CD4-positive, alpha-beta T cell treated with Interleukin-2 at 100 ng/mL for 4 hours (primary cell): ENCODE measurements around the gene APOBEC3F.
A peak's percentile ranks its signal among the peaks of the same experiment; 100 is the strongest.
"Not testable (repeated sequence)": the region's sequence is repeated elsewhere in the genome, so short reads cannot be mapped to it uniquely, and the experiment has no call there.

ENCODE experiments used
- DNase-seq: peaks from one replicate; pipeline ENCODE4 v3.0.0-alpha.2; 2020; ENCODE audit warnings: low spot score

Gene APOBEC3F

GRCh38 chr22:39040538-39041296 lies at the start of gene APOBEC3F:
Gene APOBEC3F, plus strand, starts transcription at chr22:39040864. Its CDS starts 97 bp downstream, at chr22:39040961.
- peak; percentile 87 for DNase-seq

GRCh38 chr22:38992871-38993371 lies 47.7 kb upstream of the APOBEC3F start:
- not testable (repeated sequence) for DNase-seq

GRCh38 chr22:38996105-38996504 lies 44.6 kb upstream of the APOBEC3F start:
- no peak for DNase-seq

- DNase-seq = no peak
These were observed 43.1 kb upstream of the APOBEC3F start for GRCh38 chr22:38997518-38997917.

DNA sequence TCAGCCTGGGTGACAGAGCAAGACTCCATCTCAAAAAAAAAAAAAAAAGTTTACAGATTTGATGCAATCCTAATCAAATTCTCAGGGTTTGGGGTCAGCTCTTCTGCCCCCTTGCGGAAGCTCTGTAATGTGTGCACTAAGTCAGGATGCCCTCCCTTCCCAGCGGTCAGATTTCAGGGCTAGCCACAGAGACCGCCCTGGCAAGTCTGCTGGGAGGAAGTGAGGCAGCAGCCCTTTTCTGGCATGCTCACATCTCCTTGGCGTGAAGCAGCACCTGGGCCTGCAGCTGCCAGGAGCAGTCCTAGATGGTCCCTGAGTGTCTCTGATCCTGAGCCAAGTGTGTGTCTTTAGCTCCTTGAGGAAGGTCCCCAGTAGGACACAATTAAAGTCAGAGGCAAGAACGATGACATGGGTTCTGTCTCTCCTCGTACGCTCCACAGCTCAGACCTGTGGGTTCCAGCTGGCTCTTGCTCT lies 37.5 kb upstream of the APOBEC3F start:
- DNase-seq = peak; percentile 87

DNA sequence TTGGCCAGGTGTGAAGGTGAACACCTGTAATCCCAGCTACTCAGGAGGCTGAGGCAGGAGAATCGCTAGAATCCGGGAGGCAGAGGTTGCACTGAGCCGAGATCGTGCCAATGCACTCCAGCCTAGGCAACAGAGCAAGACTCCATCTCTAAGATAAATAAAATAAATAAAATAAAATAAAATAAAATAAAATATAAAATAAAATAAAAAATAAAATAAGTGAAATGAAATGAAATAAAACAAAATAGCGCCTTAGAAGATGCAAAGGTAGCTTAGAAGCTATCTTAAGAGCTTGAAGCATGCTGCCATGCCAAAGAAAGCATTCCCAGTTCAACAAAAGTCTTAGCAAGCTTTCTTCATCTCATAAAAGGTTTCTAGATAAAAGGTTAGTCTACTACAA lies 33.5 kb upstream of the APOBEC3F start:
- no peak for DNase-seq

GRCh38 chr22:39008271-39008850 lies 32.3 kb upstream of the APOBEC3F start:
- not testable (repeated sequence) for DNase-seq

DNA sequence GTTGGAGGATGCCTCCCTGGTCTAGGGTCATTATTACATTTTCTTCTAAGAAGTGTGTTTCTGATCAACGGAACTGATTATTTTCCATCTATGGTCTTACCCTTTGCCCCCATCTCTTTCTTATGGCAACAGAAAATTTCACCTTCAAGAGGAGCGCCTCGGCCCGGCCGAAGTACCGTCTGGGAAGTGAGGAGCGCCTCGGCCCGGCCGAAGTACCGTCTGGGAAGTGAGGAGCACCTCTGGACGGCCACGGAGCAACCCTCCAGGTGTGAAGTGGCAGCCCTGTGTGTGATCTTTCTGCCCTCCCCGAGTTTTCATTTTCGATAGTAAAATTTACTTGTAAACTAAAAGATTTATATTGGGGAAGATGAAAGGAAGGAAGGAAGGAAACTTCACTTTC lies 29.7 kb upstream of the APOBEC3F start:
- DNase-seq = no peak

GRCh38 chr22:39012533-39013511 lies 27.8 kb upstream of the APOBEC3F start:
- DNase-seq = no peak

- not testable (repeated sequence) for DNase-seq
These were observed 27.1 kb upstream of the APOBEC3F start for GRCh38 chr22:39013561-39013941.

- peak; percentile 92 for DNase-seq
These were observed 26.5 kb upstream of the APOBEC3F start, which contains the start of gene APOBEC3C for GRCh38 chr22:39013942-39014722. Gene APOBEC3C, plus strand, starts transcription at chr22:39014257. Its CDS starts 106 bp downstream, at chr22:39014363.

- DNase-seq = not testable (repeated sequence)
These were observed 25.9 kb upstream of the APOBEC3F start for GRCh38 chr22:39014723-39015121.

GRCh38 chr22:39016592-39016991 lies 24.1 kb upstream of the APOBEC3F start:
- no peak for DNase-seq

GRCh38 chr22:39017596-39018365 lies 22.9 kb upstream of the APOBEC3F start:
- no peak for DNase-seq

DNA sequence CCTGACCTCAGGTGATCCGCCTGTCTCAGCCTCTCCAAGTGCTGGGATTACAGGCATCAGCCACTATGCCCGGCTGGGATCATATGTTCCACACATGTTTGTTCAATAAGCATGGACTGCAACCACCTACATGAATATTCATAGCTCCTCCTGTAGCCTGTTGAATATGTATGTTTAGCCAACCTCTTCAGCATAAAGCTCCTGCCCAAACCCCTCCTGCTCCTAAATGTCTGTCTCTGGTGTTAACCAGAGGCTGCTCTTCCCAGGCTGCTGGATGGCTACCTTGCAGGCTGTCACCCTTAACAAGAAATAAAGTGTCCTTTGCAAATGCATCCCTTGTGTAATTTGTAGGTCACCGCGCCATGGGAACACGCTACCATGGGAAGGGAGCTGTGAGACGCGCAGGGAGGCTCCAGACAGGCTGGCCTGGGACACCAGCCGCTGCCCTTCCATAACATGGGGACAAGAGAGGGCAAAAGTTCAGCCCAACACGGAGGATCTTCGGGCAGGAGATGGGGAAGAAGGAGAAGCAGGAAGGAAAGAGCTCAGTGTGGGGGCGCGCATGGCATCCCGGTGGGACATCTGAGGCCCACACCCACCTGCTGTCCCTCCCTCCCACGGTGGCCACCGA lies 20.5 kb upstream of the APOBEC3F start:
- DNase-seq = not testable (repeated sequence)

GRCh38 chr22:39021552-39022250 lies 19.0 kb upstream of the APOBEC3F start:
- no peak for DNase-seq

- DNase-seq = peak; percentile 38
These were observed 15.9 kb upstream of the APOBEC3F start for GRCh38 chr22:39024519-39025308.

- no peak for DNase-seq
These were observed 14.0 kb upstream of the APOBEC3F start for GRCh38 chr22:39026509-39027150.
